ENCODE data around the gene LRRC3C. TPM values are rescaled to one million over a fixed set of nuclear protein-coding genes. Genes with fewer than 3 reads are reported as not detected.
A peak's percentile ranks its signal among the peaks of the same experiment; 100 is the strongest.

LRRC3C gene
- total RNA-seq, 1 donor from 2014 or later = not detected

- H3K4me3 Mint-ChIP-seq (ENCODE audit: unreplicated experiment) = no peak overlapping the region
- no peak for FAIRE-seq
- no peaks in the 10 kb centered on the region for H3K36me3 ChIP-seq (ENCODE audit: insufficient read depth, low read length)
These were observed 21.5 kb downstream of the LRRC3C start for GRCh38 chr17:39949028-39949427.

GRCh38 chr17:39950871-39951348 lies 23.4 kb downstream of the LRRC3C start:
- H3K4me1 ChIP-seq (ENCODE audit: insufficient read depth, low read length) = peaks cover 9% of the 10 kb centered on the region
- no peaks in the 10 kb centered on the region for H3K9me3 Mint-ChIP-seq (ENCODE audit: unreplicated experiment)
- H3K27ac Mint-ChIP-seq (ENCODE audit: unreplicated experiment) = no peak overlapping the region
- peaks cover 2% of the 10 kb centered on the region for H3K4me1 Mint-ChIP-seq (ENCODE audit: low read depth, unreplicated experiment)
- H3K27ac ChIP-seq (ENCODE audit: low read depth, low read length) = no peak overlapping the region
- FAIRE-seq (no peak), DNase-seq (ENCODE audit: low read depth) (no peak)
- H3K27me3 Mint-ChIP-seq (ENCODE audit: low read depth, unreplicated experiment) = peaks cover 9% of the 10 kb centered on the region
- H3K9me3 ChIP-seq (ENCODE audit: insufficient read depth, low read depth, low read length) = no peaks in the 10 kb centered on the region
- no peaks in the 10 kb centered on the region for H3K79me2 ChIP-seq (ENCODE audit: insufficient read depth, low read length)
- H3K9ac ChIP-seq (ENCODE audit: low read length) = no peak overlapping the region
- no peaks in the 10 kb centered on the region for H3K36me3 Mint-ChIP-seq (ENCODE audit: low read depth, unreplicated experiment)
- H2AFZ ChIP-seq (ENCODE audit: low read depth, low read length) = no peak overlapping the region
- no peak for TF ChIP-seq CTCF (IDR thresholded peaks at IDR 0.05; ENCODE audit: insufficient read depth, low read depth, low read length)
- no peak for TF ChIP-seq EZH2 (IDR thresholded peaks at IDR 0.05; ENCODE audit: insufficient read depth, low read length)
- H3K36me3 ChIP-seq (ENCODE audit: insufficient read depth, low read length) = no peaks in the 10 kb centered on the region
- H4K20me1 ChIP-seq (ENCODE audit: insufficient read depth, low read length) = no peaks in the 10 kb centered on the region
- no peaks in the 10 kb centered on the region for H3K27me3 ChIP-seq (ENCODE audit: insufficient read depth, low read length)
- H3K4me3 Mint-ChIP-seq (ENCODE audit: unreplicated experiment) = no peak overlapping the region
- H3K4me2 ChIP-seq (ENCODE audit: low read length) = no peak overlapping the region
- H3K4me3 ChIP-seq (ENCODE audit: insufficient read depth, low read depth, low read length) = no peak overlapping the region

More at GRCh38 chr17:39949028-39949427, 21.5 kb downstream of the LRRC3C start:
- DNase-seq (ENCODE audit: low read depth) = no peak
- no peaks in the 10 kb centered on the region for H4K20me1 ChIP-seq (ENCODE audit: insufficient read depth, low read length)
- H3K9ac ChIP-seq (ENCODE audit: low read length) = no peak overlapping the region
- H3K4me3 ChIP-seq (ENCODE audit: insufficient read depth, low read depth, low read length) = no peak overlapping the region
- H3K27ac ChIP-seq (ENCODE audit: low read depth, low read length) = no peak overlapping the region
- Mint-ChIP-seq H3K27ac (ENCODE audit: unreplicated experiment) (no peak overlapping the region), H3K4me1 (ENCODE audit: low read depth, unreplicated experiment) (peaks cover 2% of the 10 kb centered on the region), H3K27me3 (ENCODE audit: low read depth, unreplicated experiment) (peaks cover 14% of the 10 kb centered on the region), H3K36me3 (ENCODE audit: low read depth, unreplicated experiment) (no peaks in the 10 kb centered on the region), H3K9me3 (ENCODE audit: unreplicated experiment) (no peaks in the 10 kb centered on the region)
- no peaks in the 10 kb centered on the region for H3K9me3 ChIP-seq (ENCODE audit: insufficient read depth, low read depth, low read length)
- no peaks in the 10 kb centered on the region for H3K79me2 ChIP-seq (ENCODE audit: insufficient read depth, low read length)
- TF ChIP-seq EZH2 (IDR thresholded peaks at IDR 0.05; ENCODE audit: insufficient read depth, low read length) (no peak), CTCF (IDR thresholded peaks at IDR 0.05; ENCODE audit: insufficient read depth, low read depth, low read length) (no peak)
- peaks cover 9% of the 10 kb centered on the region for H3K4me1 ChIP-seq (ENCODE audit: insufficient read depth, low read length)
- H3K27me3 ChIP-seq (ENCODE audit: insufficient read depth, low read length) = no peaks in the 10 kb centered on the region
- no peak overlapping the region for H2AFZ ChIP-seq (ENCODE audit: low read depth, low read length)
- no peak overlapping the region for H3K4me2 ChIP-seq (ENCODE audit: low read length)

- no peaks in the 10 kb centered on the region for H3K36me3 Mint-ChIP-seq (ENCODE audit: low read depth, unreplicated experiment)
- no peak for DNase-seq (ENCODE audit: low read depth)
These were observed 24.6 kb downstream of the LRRC3C start for GRCh38 chr17:39951924-39952679.

More at GRCh38 chr17:39951924-39952679, 24.6 kb downstream of the LRRC3C start:
- no peak for FAIRE-seq
- H3K4me3 ChIP-seq (ENCODE audit: insufficient read depth, low read depth, low read length) = peak overlapping the region; percentile 54
- no peak overlapping the region for H3K27ac ChIP-seq (ENCODE audit: low read depth, low read length)
- H3K9me3 ChIP-seq (ENCODE audit: insufficient read depth, low read depth, low read length) = no peaks in the 10 kb centered on the region
- H3K4me1 ChIP-seq (ENCODE audit: insufficient read depth, low read length) = peaks cover 9% of the 10 kb centered on the region
- H3K79me2 ChIP-seq (ENCODE audit: insufficient read depth, low read length) = no peaks in the 10 kb centered on the region
- H3K4me2 ChIP-seq (ENCODE audit: low read length) = peak overlapping the region; percentile 92
- Mint-ChIP-seq H3K27me3 (ENCODE audit: low read depth, unreplicated experiment) (peaks cover 9% of the 10 kb centered on the region), H3K9me3 (ENCODE audit: unreplicated experiment) (no peaks in the 10 kb centered on the region), H3K4me3 (ENCODE audit: unreplicated experiment) (peak overlapping the region; percentile 4), H3K4me1 (ENCODE audit: low read depth, unreplicated experiment) (peaks cover 2% of the 10 kb centered on the region), H3K27ac (ENCODE audit: unreplicated experiment) (no peak overlapping the region)
- H2AFZ ChIP-seq (ENCODE audit: low read depth, low read length) = peak overlapping the region; percentile 81
- no peaks in the 10 kb centered on the region for H3K27me3 ChIP-seq (ENCODE audit: insufficient read depth, low read length)
- peak overlapping the region; percentile 71 for H3K9ac ChIP-seq (ENCODE audit: low read length)
- no peaks in the 10 kb centered on the region for H3K36me3 ChIP-seq (ENCODE audit: insufficient read depth, low read length)
- TF ChIP-seq CTCF (IDR thresholded peaks at IDR 0.05; ENCODE audit: insufficient read depth, low read depth, low read length) (no peak), EZH2 (IDR thresholded peaks at IDR 0.05; ENCODE audit: insufficient read depth, low read length) (no peak)
- H4K20me1 ChIP-seq (ENCODE audit: insufficient read depth, low read length) = no peaks in the 10 kb centered on the region
